T-helper 2 cell (primary cell): Measurements from ENCODE around the gene PPP1R9A.
A peak's percentile ranks its signal among the peaks of the same experiment; 100 is the strongest.

Experiments
- DNase-seq, 5 experiments: peaks; one replicate each; pipeline versions ENCODE4 v3.0.0 to v3.0.0-alpha.2; 2012 to 2022

PPP1R9A gene

GRCh38 chr7:95323410-95324129 is 416.2 kb downstream of the PPP1R9A start:
- DNase-seq = no peak

GRCh38 chr7:95324431-95324830 is 417.0 kb downstream of the PPP1R9A start, which contains the start of gene PON1:
Gene PON1, minus strand, starts transcription at chr7:95324532. Its CDS starts 57 bp downstream, at chr7:95324475.
- peak in 1 of 5 experiments; percentile 26 for DNase-seq

DNA sequence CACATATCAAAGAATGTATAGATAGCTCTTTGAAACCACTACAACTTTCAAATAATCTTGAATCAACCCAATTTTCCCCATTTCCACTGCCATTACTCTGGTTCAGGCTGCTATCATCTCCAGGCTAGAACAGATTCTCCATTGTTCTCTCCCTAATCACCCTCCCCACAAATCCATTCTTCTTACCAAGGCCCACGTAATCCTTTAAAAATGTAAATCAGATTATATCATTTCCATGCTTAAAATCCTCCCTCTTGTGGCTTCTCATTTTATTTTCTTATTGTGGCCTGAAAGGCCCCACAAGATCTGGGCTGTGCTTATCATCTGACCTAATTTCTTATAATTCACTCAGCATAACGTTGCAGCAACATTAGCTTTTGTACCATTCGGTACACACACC is 420.0 kb downstream of the PPP1R9A start:
- no peak for DNase-seq

GRCh38 chr7:95330204-95330960 is 423.0 kb downstream of the PPP1R9A start:
- DNase-seq = peak in 1 of 5 experiments; percentile 69

GRCh38 chr7:95330961-95331337 is 423.6 kb downstream of the PPP1R9A start:
- DNase-seq = no peak

DNA sequence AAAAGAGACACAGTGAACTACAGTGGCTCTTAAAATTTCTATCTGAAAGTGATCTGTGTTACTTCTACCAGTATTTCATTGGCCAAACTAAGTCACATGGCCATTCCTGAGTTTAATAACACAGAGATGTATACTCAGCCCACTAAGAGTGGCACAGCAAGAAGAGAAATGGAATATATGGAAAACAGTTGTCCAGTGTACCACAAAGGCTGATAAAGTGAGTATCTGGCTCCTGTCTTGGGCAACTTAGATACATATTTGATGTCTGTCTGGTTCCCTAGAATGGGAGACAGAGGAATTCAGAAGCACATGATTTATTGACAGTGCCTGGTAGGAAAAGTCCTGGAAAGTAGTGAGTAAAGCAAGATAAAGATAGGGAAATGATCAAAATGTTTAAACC is 427.1 kb downstream of the PPP1R9A start:
- DNase-seq = no peak

DNA sequence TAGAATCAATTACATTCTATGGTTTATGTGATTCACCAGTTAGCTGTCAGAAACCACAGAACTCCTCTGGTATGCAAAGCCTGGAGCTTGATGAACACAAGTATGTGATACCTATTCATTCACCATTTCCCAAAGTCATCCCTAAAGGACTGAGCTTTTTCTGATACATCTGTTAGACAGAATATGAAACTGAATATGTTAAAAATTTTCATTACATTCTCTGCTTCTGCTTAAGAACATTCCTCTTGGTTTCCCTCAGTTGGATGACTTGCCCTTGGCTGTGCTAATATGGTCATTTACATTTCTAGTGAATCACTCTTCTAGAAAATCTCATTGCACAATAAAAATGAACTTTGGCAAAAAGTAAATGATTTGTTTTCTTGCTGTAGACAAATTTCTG is 427.7 kb downstream of the PPP1R9A start:
- no peak for DNase-seq

- DNase-seq = no peak
These were observed 431.4 kb downstream of the PPP1R9A start for GRCh38 chr7:95338832-95339231.

DNA sequence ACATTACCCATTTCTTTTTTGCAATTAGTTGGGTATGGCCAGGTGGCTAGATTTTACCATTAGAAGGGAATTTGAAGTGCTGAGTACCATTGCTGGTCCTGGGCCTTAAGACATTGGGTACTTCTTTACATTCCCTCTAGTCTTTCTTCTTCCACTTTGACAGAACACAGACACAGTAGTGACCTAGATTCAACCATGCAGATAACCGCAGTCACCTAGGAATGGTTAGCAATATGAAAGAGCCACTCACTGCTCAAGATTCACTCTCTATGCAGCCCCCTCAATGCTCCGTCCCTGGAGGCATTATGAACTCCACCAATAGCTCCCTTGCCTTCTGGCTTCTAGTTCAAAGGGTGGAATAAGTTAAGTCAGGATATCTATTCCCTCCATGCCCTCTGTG is 433.1 kb downstream of the PPP1R9A start:
- DNase-seq = no peak

DNA sequence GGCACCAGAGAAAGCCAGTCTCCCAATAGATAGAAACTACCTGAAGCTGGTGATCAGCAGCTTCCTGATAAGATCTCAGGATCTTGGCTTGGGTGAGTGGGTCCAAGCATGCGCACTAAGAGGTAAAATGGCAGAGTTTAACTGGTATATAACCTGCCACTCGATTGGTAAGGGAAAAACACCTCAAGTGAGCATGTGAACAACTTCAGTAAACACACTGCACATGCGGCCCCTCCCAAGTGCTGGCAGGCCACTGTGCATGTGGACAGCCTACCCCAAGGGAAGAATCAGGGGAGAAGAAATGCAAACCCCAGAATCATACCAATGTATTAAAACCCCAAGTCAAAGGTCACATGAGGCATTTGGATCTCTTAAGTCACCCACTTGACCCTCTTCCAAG is 434.6 kb downstream of the PPP1R9A start:
- no peak for DNase-seq

- DNase-seq = no peak
These were observed 435.4 kb downstream of the PPP1R9A start for GRCh38 chr7:95342642-95343307.
